HG03378 (cell line): ENCODE measurements around the gene RAB31.

Experiments used
- ATAC-seq: cut with Tn5 transposase; IDR thresholded peaks from one replicate; pipeline ENCODE4 v1.9.1; 2021; ENCODE audit warnings: mild to moderate bottlenecking, moderate library complexity; ENCODE audit not compliant: unreplicated experiment

The RAB31 gene

GRCh38 chr18:9735879-9736278 is 27.8 kb downstream of the RAB31 start:
- no peak for ATAC-seq

DNA sequence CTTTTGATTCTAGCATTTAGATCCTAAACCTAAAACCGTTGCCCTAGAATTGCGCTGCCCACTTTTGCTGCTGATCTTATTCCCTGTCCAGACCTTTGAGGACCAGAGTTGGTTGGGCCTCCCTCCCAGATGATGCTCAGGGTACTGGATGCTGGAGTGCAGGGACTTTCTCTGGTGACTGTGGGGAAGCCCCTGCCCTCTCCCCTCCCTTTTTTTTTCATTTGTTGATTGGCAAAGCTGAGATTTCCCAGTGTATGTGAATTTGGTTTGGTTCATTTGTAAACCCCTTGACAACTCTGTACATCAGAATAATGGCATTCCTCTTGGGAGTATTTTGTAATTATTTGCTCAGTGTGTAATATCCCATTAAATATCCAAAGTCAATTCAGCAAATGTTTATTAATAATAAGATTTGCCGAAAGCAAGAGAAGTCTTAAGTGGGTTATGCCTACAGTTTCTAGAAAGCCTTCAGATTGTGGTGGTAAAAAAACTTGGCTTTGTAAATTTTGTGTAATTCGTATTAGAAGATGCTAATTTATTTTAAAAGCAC is 28.3 kb downstream of the RAB31 start:
- ATAC-seq, result no peak

- ATAC-seq, result no peak
Measured at GRCh38 chr18:9737006-9737405, 28.9 kb downstream of the RAB31 start.

DNA sequence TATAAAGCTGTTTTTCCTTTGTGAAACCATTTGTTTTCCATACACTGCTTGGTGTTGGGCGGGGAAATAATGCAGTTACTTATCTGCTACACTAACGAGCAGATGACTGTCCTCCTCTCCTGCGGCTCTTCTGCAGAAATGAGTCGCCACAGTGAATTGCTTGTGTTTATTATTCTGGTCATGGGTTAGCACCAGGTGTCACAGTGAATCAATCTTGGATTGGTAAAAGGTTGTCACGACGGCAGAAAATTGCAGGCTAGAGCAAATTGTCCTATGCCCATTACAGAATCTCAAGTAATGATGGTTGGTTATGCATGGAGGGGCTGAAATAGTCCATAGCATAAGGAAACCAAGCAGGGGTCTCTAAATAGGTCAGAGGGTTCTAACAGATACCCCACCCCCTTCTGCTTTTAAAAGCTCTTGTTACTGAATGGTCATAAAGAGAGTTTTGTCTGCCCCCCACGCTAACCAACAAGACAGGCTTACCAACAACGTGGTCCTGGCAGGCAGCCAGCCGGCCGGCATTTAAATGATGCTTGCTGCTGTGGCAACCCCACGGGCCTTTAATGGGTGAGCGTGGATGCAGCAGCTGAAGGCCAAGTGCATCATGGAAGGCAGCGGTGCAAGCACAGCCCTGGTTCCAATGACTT is 29.5 kb downstream of the RAB31 start:
- no peak for ATAC-seq

DNA sequence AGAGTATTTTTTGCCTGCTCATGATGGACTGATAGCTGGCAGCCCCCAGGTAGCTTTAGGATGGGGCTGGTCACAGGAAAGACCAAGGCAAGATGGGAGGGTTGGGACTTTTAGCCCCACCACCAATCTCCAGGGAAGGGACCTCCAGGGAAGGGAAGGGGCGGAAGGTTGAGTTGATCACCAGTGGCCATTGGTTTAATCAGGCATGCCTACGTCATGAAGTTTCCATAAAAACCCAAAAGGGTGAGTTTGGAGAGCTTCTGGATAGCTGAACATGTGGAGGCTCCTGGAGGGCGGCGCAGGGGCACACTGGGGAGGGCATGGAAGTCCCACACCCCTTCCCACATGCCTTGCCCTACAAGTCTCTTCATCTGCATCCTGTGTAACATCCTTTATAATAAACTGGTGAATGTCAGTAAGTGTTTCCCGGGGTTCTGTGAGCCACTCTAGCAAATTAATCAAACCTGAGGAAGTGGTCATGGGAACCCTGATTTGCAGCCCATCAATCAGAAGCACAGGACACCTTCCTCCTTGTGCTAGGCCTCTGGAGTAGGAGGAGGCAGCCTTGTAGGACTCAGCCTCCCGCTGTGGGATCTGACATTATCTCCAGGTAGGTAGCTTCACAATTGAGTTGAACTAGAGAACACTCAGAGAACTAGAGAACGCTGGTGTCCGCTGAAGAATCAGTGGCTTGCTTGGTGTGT is 30.3 kb downstream of the RAB31 start:
- ATAC-seq, result no peak

- no peak for ATAC-seq
Measured at GRCh38 chr18:9739516-9739915, 31.4 kb downstream of the RAB31 start.

DNA sequence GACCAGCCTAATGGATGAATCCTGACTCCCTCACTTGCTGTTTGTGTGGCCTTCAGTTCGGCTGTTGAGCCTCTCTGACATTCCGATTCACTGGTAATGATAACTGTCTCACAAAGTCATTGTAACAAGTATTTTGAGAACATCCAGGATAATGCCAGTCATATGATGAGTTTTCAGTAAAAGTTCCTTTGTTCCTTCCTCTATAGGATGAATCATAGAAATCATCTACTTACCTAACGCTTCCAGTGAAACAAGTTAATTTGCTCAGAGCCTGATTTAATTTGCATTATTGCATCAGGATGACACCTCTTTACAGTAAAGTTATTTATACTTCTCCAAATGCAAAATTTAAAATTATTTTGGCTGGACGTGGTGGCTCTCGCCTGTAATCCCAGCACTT is 32.0 kb downstream of the RAB31 start:
- no peak for ATAC-seq

DNA sequence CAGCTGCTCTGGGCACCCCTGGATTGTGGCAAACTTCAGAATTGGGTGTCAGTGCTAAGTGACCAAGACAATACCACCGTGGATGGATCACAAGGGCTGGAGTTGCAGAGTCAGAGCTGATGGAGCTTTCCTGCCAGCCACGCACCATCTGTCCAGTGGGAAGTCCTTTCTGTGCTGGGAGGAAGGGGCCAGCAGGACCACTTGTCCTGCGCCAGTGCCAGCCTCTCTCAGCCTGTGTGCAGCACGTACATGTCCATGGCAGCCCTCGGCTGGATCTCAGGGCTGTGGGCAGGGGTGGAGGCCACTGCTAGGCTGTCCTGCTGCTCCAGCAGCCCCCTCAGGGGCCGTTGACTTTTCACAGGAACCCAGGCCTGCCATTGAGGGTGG is 33.3 kb downstream of the RAB31 start:
- ATAC-seq, result no peak

DNA sequence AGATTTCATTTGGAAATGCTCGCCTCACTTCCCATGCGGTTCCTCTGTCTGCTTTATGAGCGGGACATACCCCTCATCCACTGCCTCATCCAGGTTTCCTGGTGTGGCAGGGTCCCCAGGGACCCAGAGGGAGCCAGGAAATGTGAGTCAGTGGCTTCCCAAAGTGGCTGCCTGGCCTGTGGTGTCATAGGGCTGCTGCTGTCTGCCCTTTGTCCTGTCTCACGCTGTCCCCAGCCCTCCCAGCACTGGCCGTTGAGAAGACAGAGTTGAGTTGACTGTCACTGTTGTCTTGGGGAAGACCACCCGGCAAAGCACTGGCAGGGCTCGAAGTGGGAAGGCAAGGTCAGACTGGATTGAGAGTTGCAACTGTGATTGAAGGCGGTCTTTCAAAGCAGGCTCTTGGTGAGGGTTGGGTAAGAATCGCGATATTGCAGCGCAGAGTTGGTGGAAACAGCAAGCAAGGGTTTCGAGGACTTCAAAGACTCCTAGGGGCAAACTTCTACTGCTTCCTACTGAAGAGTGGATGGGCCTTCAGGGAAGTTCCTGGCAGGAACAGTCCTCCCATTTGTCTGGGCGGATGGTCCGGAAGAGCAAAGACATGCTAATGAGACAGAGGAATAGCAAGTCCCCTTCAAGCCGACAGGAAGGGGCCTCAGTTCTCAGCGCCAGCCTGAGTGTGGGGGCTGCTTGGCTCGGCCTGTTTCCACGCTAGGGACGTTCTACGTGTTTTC is 33.9 kb downstream of the RAB31 start:
- ATAC-seq, result no peak

- no peak for ATAC-seq
Measured at GRCh38 chr18:9742524-9743131, 34.5 kb downstream of the RAB31 start.

DNA sequence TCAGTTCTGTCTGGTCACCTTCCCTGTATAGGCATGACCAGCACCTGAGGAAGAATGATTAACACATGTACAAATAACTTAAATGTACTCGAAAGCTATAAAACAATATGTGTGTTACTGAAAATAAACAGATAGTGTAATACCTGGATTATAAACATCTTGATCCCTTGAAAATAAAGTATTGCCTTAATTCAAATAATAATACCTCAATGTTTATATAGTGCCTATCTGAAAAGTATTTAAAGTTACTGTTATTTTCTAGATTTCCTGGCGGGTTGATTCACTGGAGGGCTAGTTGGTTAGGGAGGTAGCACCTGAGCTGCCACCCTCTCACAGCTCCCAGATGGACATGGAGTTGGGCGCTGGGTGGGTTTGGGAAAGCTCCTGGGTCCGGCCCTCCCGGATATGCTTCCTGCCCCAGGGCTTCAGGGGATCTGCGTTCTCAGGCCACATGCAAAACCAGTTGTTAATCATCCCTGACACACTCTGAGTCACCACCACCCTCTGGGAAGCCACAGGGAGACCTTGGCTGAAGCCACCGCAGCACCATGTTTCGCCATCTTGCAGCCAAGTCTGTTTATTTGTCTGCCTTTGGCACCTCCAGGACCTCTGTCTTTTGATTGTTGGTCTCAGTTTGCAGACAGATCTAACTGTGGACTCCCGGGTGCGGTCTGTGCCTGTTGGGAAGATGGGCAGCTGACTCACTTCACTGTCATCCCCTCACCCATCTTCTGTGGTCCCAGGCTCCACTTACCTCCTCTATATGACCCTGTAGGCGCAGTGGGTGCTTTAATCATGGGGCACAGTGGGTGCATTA is 35.3 kb downstream of the RAB31 start:
- no peak for ATAC-seq

DNA sequence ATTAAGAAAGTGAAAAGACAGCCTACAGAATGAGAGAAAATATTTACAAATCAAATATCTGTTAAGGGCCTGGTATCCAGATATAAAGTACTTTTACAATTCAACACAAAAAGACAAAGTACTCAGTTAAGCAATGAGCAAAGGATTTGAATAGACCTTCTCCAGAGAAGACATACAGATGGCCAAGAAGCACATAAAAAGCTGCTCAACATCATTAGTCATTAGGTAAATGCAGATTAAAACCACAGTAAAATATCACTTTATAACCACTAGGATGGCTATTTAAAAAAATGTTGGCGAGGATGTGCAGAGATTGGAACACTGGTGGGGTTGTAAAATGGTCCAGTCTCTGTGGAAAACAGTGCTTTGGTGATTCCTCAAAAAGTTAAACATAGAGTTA is 38.9 kb downstream of the RAB31 start:
- no peak for ATAC-seq

GRCh38 chr18:9749611-9750010 is 41.5 kb downstream of the RAB31 start:
- no peak for ATAC-seq

DNA sequence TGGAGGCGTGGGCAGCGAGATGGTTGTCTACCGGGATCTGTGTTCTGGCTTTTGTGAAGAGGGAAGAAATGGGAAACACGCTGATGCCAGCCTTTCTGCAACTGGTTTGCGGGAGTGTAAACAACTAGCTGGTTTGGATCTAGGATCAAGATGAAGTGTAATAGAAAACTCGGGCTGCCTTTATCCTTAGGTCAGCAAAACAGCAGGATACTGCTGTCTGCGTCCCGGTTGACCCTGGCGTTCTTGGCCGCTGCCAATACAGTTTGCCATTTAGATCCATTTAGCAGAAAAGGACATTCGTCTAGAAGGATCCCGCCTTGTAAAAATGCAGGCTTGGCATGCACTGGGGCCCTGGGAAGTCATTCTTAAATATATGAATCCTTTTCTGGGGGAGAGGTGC is 42.0 kb downstream of the RAB31 start:
- ATAC-seq, result no peak

- ATAC-seq, result no peak
Measured at GRCh38 chr18:9750606-9751304, 42.7 kb downstream of the RAB31 start.

GRCh38 chr18:9751371-9752031 is 43.4 kb downstream of the RAB31 start:
- ATAC-seq, result no peak

DNA sequence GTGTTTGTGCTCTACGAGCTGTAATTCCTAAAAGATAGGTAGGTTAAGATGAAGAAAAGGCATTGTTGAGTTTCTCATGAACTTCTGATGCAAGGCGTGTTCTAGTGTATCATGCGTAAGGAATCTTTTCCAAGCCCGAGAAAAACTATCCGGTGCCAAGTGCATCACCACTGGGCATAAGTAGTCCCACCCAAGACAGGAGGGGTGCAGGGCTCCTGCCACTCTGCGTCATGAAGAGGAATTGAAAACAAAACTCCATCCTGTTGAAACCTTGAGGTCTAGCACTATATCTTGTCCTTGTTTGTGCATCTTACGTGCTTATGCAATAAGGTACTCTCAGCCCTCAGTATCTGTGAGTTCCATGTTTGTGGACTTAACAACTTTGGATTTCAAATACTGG is 45.7 kb downstream of the RAB31 start:
- ATAC-seq, result no peak

GRCh38 chr18:9755110-9755509 is 47.0 kb downstream of the RAB31 start:
- ATAC-seq, result no peak

DNA sequence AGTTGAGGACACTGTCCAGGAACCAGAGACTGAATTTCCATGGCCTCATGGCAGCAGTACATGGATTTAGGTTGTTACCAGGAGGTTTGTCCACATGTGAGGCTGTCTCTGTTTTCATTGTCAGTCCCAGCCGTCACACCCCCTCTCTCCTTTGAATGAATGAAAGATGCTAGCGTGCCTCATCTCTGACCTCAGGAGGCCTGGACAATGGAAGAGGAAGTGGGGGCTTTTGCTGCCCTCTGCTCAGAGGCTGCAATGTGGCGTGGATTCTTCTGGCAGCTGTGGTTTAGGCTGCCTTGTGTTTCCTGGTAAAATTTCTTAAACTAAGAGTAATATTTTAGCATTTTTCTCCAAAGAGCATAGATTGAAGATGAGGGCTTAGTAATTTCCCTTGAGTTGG is 47.5 kb downstream of the RAB31 start:
- ATAC-seq, result no peak
